H9 (cell line): ENCODE data around the gene TAT. TPM values are rescaled to one million over a fixed set of nuclear protein-coding genes. Genes with fewer than 3 reads are reported as not detected.

Source experiments
- DNase-seq: peaks from one replicate; pipeline ENCODE4 v3.0.0-alpha.2; 2017
- H2AFZ ChIP-seq: one replicate; pipeline ENCODE4 v1.6.1; 2013; ENCODE audit warnings: mild to moderate bottlenecking, low read length, control low read depth, moderate library complexity
- H2AK5ac ChIP-seq: 2 replicates; pipeline ENCODE4 v1.6.1; 2013; ENCODE audit warnings: low read length, control low read depth, mixed read lengths; ENCODE audit not compliant: insufficient read length
- H2BK120ac ChIP-seq: one replicate; pipeline ENCODE4 v1.6.1; 2013; ENCODE audit warnings: low read depth, mild to moderate bottlenecking, low read length, control low read depth, inconsistent platforms; ENCODE audit not compliant: poor library complexity, severe bottlenecking
- H2BK12ac ChIP-seq: 2 replicates; pipeline ENCODE4 v1.6.1; 2013; ENCODE audit warnings: low read length, control low read depth, mixed read lengths, low read depth; ENCODE audit not compliant: insufficient read length
- H2BK15ac ChIP-seq: 2 replicates; pipeline ENCODE4 v1.6.1; 2013; ENCODE audit warnings: low read depth, low read length, control low read depth
- H2BK20ac ChIP-seq: one replicate; pipeline ENCODE4 v1.6.1; 2013; ENCODE audit warnings: low read depth, mild to moderate bottlenecking, low read length, control low read depth, inconsistent platforms; ENCODE audit not compliant: poor library complexity, severe bottlenecking
- H2BK5ac ChIP-seq: 2 replicates; pipeline ENCODE4 v1.6.1; 2013; ENCODE audit warnings: low read length, control low read depth, mixed read lengths; ENCODE audit not compliant: insufficient read length
- H3K14ac ChIP-seq: 2 replicates; pipeline ENCODE4 v1.6.1; 2013; ENCODE audit warnings: low read length, control low read depth; ENCODE audit not compliant: insufficient read depth
- H3K18ac ChIP-seq: 2 replicates; pipeline ENCODE4 v1.6.1; 2013; ENCODE audit warnings: low read depth, mild to moderate bottlenecking, mixed read lengths, low read length, control low read depth; ENCODE audit not compliant: insufficient read length
- H3K23ac ChIP-seq: 2 replicates; pipeline ENCODE4 v1.6.1; 2013; ENCODE audit warnings: low read length, control low read depth, mixed read lengths, low read depth; ENCODE audit not compliant: insufficient read length
- H3K23me2 ChIP-seq: 2 replicates; pipeline ENCODE4 v1.6.1; 2013; ENCODE audit warnings: low read depth, mild to moderate bottlenecking, mixed read lengths, low read length, control low read depth; ENCODE audit not compliant: insufficient read length, poor library complexity, severe bottlenecking
- H3K27ac ChIP-seq: 2 replicates; pipeline ENCODE4 v1.5.1; 2013; ENCODE audit warnings: low read length, control low read depth, mixed read lengths, low read depth; ENCODE audit not compliant: insufficient read length
- H3K27me3 ChIP-seq: 2 replicates; pipeline ENCODE4 v1.6.1; 2013; ENCODE audit warnings: low read length, control low read depth, inconsistent platforms; ENCODE audit not compliant: insufficient read depth
- H3K4ac ChIP-seq: 2 replicates; pipeline ENCODE4 v1.6.1; 2013; ENCODE audit warnings: low read depth, mild to moderate bottlenecking, control low read depth, inconsistent platforms, low read length, moderate library complexity
- H3K4me1 ChIP-seq: 2 replicates; pipeline ENCODE4 v1.6.1; 2013; ENCODE audit warnings: low read length, control low read depth, inconsistent platforms; ENCODE audit not compliant: insufficient read depth
- H3K4me2 ChIP-seq: 2 replicates; pipeline ENCODE4 v1.6.1; 2013; ENCODE audit warnings: low read length, control low read depth, mixed read lengths; ENCODE audit not compliant: insufficient read length, insufficient read depth
- H3K56ac ChIP-seq: 2 replicates; pipeline ENCODE4 v1.6.1; 2013; ENCODE audit warnings: low read depth, mild to moderate bottlenecking, mixed read lengths, low read length, control low read depth; ENCODE audit not compliant: insufficient read length
- H3K79me1 ChIP-seq: 2 replicates; pipeline ENCODE4 v1.6.1; 2013; ENCODE audit warnings: low read depth, mild to moderate bottlenecking, moderate library complexity, low read length, control low read depth, inconsistent platforms; ENCODE audit not compliant: insufficient read depth, poor library complexity, severe bottlenecking
- H3K79me2 ChIP-seq: 2 replicates; pipeline ENCODE4 v1.6.1; 2013; ENCODE audit warnings: low read length, control low read depth, inconsistent platforms; ENCODE audit not compliant: insufficient read depth
- H3K9ac ChIP-seq: 2 replicates; pipeline ENCODE4 v1.6.1; 2013; ENCODE audit warnings: low read length, control low read depth, mixed read lengths; ENCODE audit not compliant: insufficient read length; ENCODE audit errors: extremely low read depth
- H3K9me3 ChIP-seq: one replicate; pipeline ENCODE4 v1.6.1; 2013; ENCODE audit warnings: low read depth, low read length, inconsistent platforms; ENCODE audit not compliant: control insufficient read depth
- H3T11ph ChIP-seq: one replicate; pipeline ENCODE4 v1.6.1; 2013; ENCODE audit warnings: mild to moderate bottlenecking, low read length, control low read depth, inconsistent platforms
- H4K20me1 ChIP-seq: one replicate; pipeline ENCODE4 v1.6.1; 2013; ENCODE audit not compliant: control insufficient read depth, insufficient read length, insufficient read depth
- H4K5ac ChIP-seq: 2 replicates; pipeline ENCODE4 v1.6.1; 2013; ENCODE audit warnings: low read depth, mild to moderate bottlenecking, mixed read lengths, low read length, control low read depth; ENCODE audit not compliant: insufficient read length
- H4K8ac ChIP-seq: replicated peaks from 2 replicates; pipeline ENCODE4 v1.6.1; 2013; ENCODE audit warnings: low read length, control low read depth, mixed read lengths, low read depth; ENCODE audit not compliant: insufficient read length
- H4K91ac ChIP-seq: 2 replicates; pipeline ENCODE4 v1.6.1; 2013; ENCODE audit warnings: low read depth, mild to moderate bottlenecking, moderate library complexity, mixed read lengths, low read length, control low read depth; ENCODE audit not compliant: insufficient read length
- H3K27ac Mint-ChIP-seq, 3 experiments: 2 replicates in 2 of 3; 3 replicates in 1 of 3; pipeline ENCODE4 v1.8.0; 2020 to 2021; ENCODE audit warnings: mixed read lengths in 3 of 3, mild to moderate bottlenecking in 1 of 3, moderate library complexity in 1 of 3
- H3K27me3 Mint-ChIP-seq: 2 replicates; pipeline ENCODE4 v1.8.0; 2021; ENCODE audit warnings: low read depth, mild to moderate bottlenecking, moderate library complexity, mixed read lengths
- H3K36me3 Mint-ChIP-seq, 3 experiments: 2 replicates in 2 of 3; 3 replicates in 1 of 3; pipeline ENCODE4 v1.8.0; 2020 to 2021; ENCODE audit warnings: low read depth in 3 of 3, mixed read lengths in 3 of 3; ENCODE audit not compliant: insufficient read depth in 1 of 3
- H3K4me1 Mint-ChIP-seq, 2 experiments: 2 replicates each; pipeline ENCODE4 v1.8.0; 2020; ENCODE audit warnings: mixed read lengths in 2 of 2
- H3K4me3 Mint-ChIP-seq, 2 experiments: 2 replicates in 1 of 2; 3 replicates in 1 of 2; pipeline ENCODE4 v1.8.0; 2020 to 2021; ENCODE audit warnings: mild to moderate bottlenecking in 2 of 2, mixed read lengths in 2 of 2, moderate library complexity in 1 of 2
- H3K9me3 Mint-ChIP-seq, 2 experiments: 2 replicates in 1 of 2; 3 replicates in 1 of 2; pipeline ENCODE4 v1.8.0; 2020; ENCODE audit warnings: mild to moderate bottlenecking in 2 of 2, mixed read lengths in 2 of 2, moderate library complexity in 1 of 2
- CTCF ChIP-seq: fragments of 200-600 bp; sonication (generic); conservative IDR thresholded peaks from 3 replicates; pipeline ENCODE4 v1.8.0; 2021; ENCODE audit warnings: antibody characterized with exemption, mild to moderate bottlenecking
- WGBS: extraction: QIAGEN DNeasy Blood & Tissue Kit; methylation state at CpG from one replicate; pipeline ENCODE4 v1.1.7; 2013; ENCODE audit warnings: missing lambda C conversion rate, low lambda C conversion rate, mixed read lengths; ENCODE audit not compliant: insufficient read length; ENCODE audit errors: extremely low coverage; 5-methylcytosine and 5-hydroxymethylcytosine counted together
- total RNA-seq: library from RNA; stranded (reverse); gene quantifications from 2 replicates; pipeline ENCODE4 v1.2.1, GENCODE V29; 2021

TAT gene
- total RNA-seq, 1 experiment from 2014 or later = not detected

- Histone ChIP-seq H3K23me2 (no peaks in the 10 kb centered on the region), H2BK20ac (no peak overlapping the region), H2AFZ (no peak overlapping the region), H3K9me3 (no peaks in the 10 kb centered on the region), H3K4ac (no peak overlapping the region), H2BK15ac (no peak overlapping the region), H3K56ac (no peak overlapping the region), H3K23ac (no peak overlapping the region), H3K4me1 (no peaks in the 10 kb centered on the region), H3T11ph (no peak overlapping the region), H2BK5ac (no peak overlapping the region), H3K18ac (no peak overlapping the region), H4K20me1 (no peaks in the 10 kb centered on the region), H3K9ac (no peak overlapping the region), H4K5ac (no peak overlapping the region), H2BK120ac (no peak overlapping the region), H3K79me2 (no peaks in the 10 kb centered on the region), H3K27me3 (no peaks in the 10 kb centered on the region), H3K14ac (no peak overlapping the region), H3K27ac (no peak overlapping the region), H3K4me2 (no peak overlapping the region), H3K79me1 (no peaks in the 10 kb centered on the region), H4K91ac (no peak overlapping the region), H4K8ac (no peak overlapping the region), H2BK12ac (no peak overlapping the region), H2AK5ac (no peak overlapping the region)
- H3K4me3 Mint-ChIP-seq = no peak overlapping the region
- DNase-seq = no peak
- peaks cover 0 to 8% (median 7%) of the 10 kb centered on the region in 3 experiments; a peak in 4 of 7 replicates for H3K36me3 Mint-ChIP-seq
- peaks cover 23% of the 10 kb centered on the region for H3K27me3 Mint-ChIP-seq
- no CpG with 5 or more reads among the region's 3 CpGs for WGBS
- no peaks in the 10 kb centered on the region for H3K4me1 Mint-ChIP-seq
- peaks cover 10 to 11% of the 10 kb centered on the region in 2 experiments for H3K9me3 Mint-ChIP-seq
- no peak overlapping the region for H3K27ac Mint-ChIP-seq
- no peak for TF ChIP-seq CTCF
These were observed 19.6 kb downstream of the TAT start for GRCh38 chr16:71557299-71557698.
